CD4-positive, alpha-beta T cell (primary cell): ENCODE results near the gene SGCE. TPM values are rescaled to one million over a fixed set of nuclear protein-coding genes. Genes with fewer than 3 reads are reported as not detected.

ENCODE experiments used
- ATAC-seq: fragments of 200-7000 bp; cut with Tn5 transposase; one replicate; pipeline ENCODE4 v1.10.0; 2022; ENCODE audit warnings: mild to moderate bottlenecking; ENCODE audit not compliant: poor library complexity
- CTCF ChIA-PET: fragments of 350-600 bp; sonication (Branson Sonifier 250); formaldehyde crosslinking; loops from one replicate; lab custom pipeline; 2021; ENCODE audit warnings: antibody characterized with exemption, inconsistent platforms; lab: Charles Lee
- POLR2A ChIA-PET: fragments of 350-600 bp; sonication (Branson Sonifier 250); formaldehyde crosslinking; loops from one replicate; lab custom pipeline; 2021; ENCODE audit warnings: antibody characterized with exemption, inconsistent platforms; lab: Charles Lee
- DNase-seq, 14 experiments: peaks; one replicate each; pipeline ENCODE4 v3.0.0-alpha.2; 2013 to 2020; ENCODE audit warnings: mixed read lengths in 2 of 14
- H3K27ac ChIP-seq, 2 donors: one replicate each; pipeline versions ENCODE4 v1.5.1 to v1.7.0; 2013; ENCODE audit warnings: low read length in 2 of 2, low read depth in 1 of 2, mild to moderate bottlenecking in 1 of 2
- H3K27me3 ChIP-seq, 2 experiments: 1 replicate in 1 of 2; 2 replicates in 1 of 2; pipeline versions ENCODE4 v1.6.1 to v1.7.0; 2013; ENCODE audit warnings: low read length in 2 of 2, control low read depth in 1 of 2, mild to moderate bottlenecking in 1 of 2, moderate library complexity in 1 of 2; ENCODE audit not compliant: insufficient read depth in 2 of 2, control insufficient read depth in 1 of 2
- H3K36me3 ChIP-seq: one replicate; pipeline ENCODE4 v1.6.1; 2013; ENCODE audit warnings: low read length, control low read depth; ENCODE audit not compliant: insufficient read depth
- H3K4me1 ChIP-seq: one replicate; pipeline ENCODE4 v1.6.1; 2013; ENCODE audit warnings: low read length, control low read depth; ENCODE audit not compliant: insufficient read depth
- H3K4me3 ChIP-seq: one replicate; pipeline ENCODE4 v1.5.1; 2013; ENCODE audit warnings: mild to moderate bottlenecking, low read length, moderate library complexity
- H3K9me3 ChIP-seq, 2 experiments: 1 replicate in 1 of 2; 2 replicates in 1 of 2; pipeline versions ENCODE4 v1.6.1 to v1.7.0; 2013; ENCODE audit warnings: low read length in 2 of 2, mild to moderate bottlenecking in 2 of 2, control low read depth in 1 of 2, moderate library complexity in 1 of 2; ENCODE audit not compliant: control insufficient read depth in 1 of 2, insufficient read depth in 1 of 2
- H3K27ac Mint-ChIP-seq: one replicate; pipeline ENCODE4 v1.8.0; 2020; ENCODE audit warnings: mixed read lengths
- H3K27me3 Mint-ChIP-seq: one replicate; pipeline ENCODE4 v1.8.0; 2021; ENCODE audit warnings: mixed read lengths
- H3K36me3 Mint-ChIP-seq: one replicate; pipeline ENCODE4 v1.8.0; 2021; ENCODE audit warnings: low read depth, mixed read lengths
- H3K4me1 Mint-ChIP-seq: one replicate; pipeline ENCODE4 v1.8.0; 2021; ENCODE audit warnings: low read depth, mixed read lengths
- H3K4me3 Mint-ChIP-seq: one replicate; pipeline ENCODE4 v1.8.0; 2020; ENCODE audit warnings: mild to moderate bottlenecking, mixed read lengths
- H3K9me3 Mint-ChIP-seq: one replicate; pipeline ENCODE4 v1.8.0; 2020; ENCODE audit warnings: mixed read lengths
- CTCF ChIP-seq: fragments of 200-600 bp; IDR thresholded peaks from one replicate; pipeline ENCODE4 v1.8.0; 2022; ENCODE audit warnings: antibody characterized with exemption, mild to moderate bottlenecking
- intact Hi-C, 2 experiments: fragments of 100-400 bp; cut with DNase I in 1 of 2; cut with micrococcal nuclease in 1 of 2; formaldehyde crosslinking; loops; one replicate each; pipeline versions ENCODE4 v1.15.1 to v1.9.0; 2023 to 2025; cut with DNase I, micrococcal nuclease
- total RNA-seq, 174 experiments: library from RNA in 2 of 174; stranded (reverse) in 2 of 174; gene quantifications; one replicate each; pipeline ENCODE4 v1.2.3 and lab custom pipeline; 2021 to 2026

SGCE gene
- total RNA-seq, 2 experiments from 2014 or later, result 0.31 TPM; not detected in 1

GRCh38 chr7:94588075-94588474 lies 67.9 kb downstream of the SGCE start:
- H3K9me3 ChIP-seq, result no peaks in the 10 kb centered on the region
- Mint-ChIP-seq H3K4me3 (no peak overlapping the region), H3K27me3 (no peaks in the 10 kb centered on the region), H3K4me1 (no peaks in the 10 kb centered on the region), H3K36me3 (peaks cover 6% of the 10 kb centered on the region), H3K27ac (no peak overlapping the region), H3K9me3 (no peaks in the 10 kb centered on the region)
- no peak overlapping the region for H3K4me3 ChIP-seq
- no peaks in the 10 kb centered on the region for H3K4me1 ChIP-seq
- ATAC-seq (no peak), DNase-seq (no peak)
- no peak overlapping the region for H3K27ac ChIP-seq
- POLR2A ChIA-PET, result no interaction called here
- H3K36me3 ChIP-seq, result no peaks in the 10 kb centered on the region
- no peak for TF ChIP-seq CTCF
- CTCF ChIA-PET, result no interaction called here
- H3K27me3 ChIP-seq, result no peaks in the 10 kb centered on the region
- intact Hi-C loops, result no loop called here

- Mint-ChIP-seq H3K27me3 (no peaks in the 10 kb centered on the region), H3K36me3 (peaks cover 27% of the 10 kb centered on the region), H3K27ac (no peak overlapping the region), H3K4me1 (no peaks in the 10 kb centered on the region), H3K9me3 (peaks cover 5% of the 10 kb centered on the region), H3K4me3 (no peak overlapping the region)
- Histone ChIP-seq H3K36me3 (no peaks in the 10 kb centered on the region), H3K4me3 (no peak overlapping the region), H3K27ac (no peak overlapping the region), H3K27me3 (no peaks in the 10 kb centered on the region), H3K9me3 (no peaks in the 10 kb centered on the region), H3K4me1 (no peaks in the 10 kb centered on the region)
- no peak for TF ChIP-seq CTCF
- ATAC-seq, result no peak
- ChIA-PET POLR2A (no interaction called here), CTCF (no interaction called here)
- no peak for DNase-seq
- intact Hi-C loops, result no loop called here
Measured at GRCh38 chr7:94584113-94584512, 71.8 kb downstream of the SGCE start.

GRCh38 chr7:94580601-94581000 lies 75.3 kb downstream of the SGCE start:
- DNase-seq (no peak), ATAC-seq (no peak)
- Mint-ChIP-seq H3K4me3 (no peak overlapping the region), H3K27me3 (no peaks in the 10 kb centered on the region), H3K27ac (no peak overlapping the region), H3K4me1 (no peaks in the 10 kb centered on the region), H3K36me3 (peaks cover 54% of the 10 kb centered on the region), H3K9me3 (peaks cover 7% of the 10 kb centered on the region)
- H3K4me1 ChIP-seq, result no peaks in the 10 kb centered on the region
- POLR2A ChIA-PET, result no interaction called here
- H3K9me3 ChIP-seq, result peaks cover 0 to 3% of the 10 kb centered on the region in 2 experiments
- intact Hi-C loops, result no loop called here
- H3K36me3 ChIP-seq, result peaks cover 9% of the 10 kb centered on the region
- no peak overlapping the region for H3K4me3 ChIP-seq
- CTCF ChIA-PET, result no interaction called here
- no peak overlapping the region for H3K27ac ChIP-seq
- H3K27me3 ChIP-seq, result no peaks in the 10 kb centered on the region
- TF ChIP-seq CTCF, result no peak
